ENCODE results near the gene KCNA3.

DNA sequence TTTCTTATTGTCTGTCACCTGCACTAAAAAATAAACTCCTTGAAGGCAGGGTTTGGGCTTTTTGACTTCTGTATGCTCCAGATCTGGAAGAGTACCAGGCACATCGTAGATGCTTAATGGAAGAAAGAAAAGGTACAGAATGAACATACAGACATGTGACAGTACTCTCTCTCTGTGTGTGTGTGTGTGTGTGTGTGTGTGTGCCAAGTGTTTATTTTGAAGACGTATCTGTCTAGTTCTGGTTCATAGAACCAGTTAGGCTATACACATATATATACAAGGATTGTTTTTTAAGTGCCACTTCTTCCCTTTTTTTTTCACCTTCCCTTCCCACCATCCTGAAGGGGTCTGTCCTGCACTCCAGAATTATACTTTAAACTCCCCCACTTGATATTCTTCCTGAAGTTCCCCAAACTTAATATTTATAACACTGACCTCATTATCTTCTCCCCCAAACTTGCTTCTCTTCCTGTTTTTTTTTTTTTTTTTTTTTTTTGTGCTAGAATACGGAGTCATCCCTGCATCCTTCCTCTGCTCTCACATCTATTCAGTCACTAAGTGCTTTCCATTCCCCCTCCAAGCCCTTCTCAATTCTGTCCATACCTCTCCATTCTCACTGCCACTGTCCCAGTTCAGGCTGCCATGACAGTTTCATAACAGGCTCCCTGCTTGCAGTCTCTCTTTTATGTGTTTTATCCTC lies 5.4 kb upstream of the KCNA3 start:
- TF ChIP-seq, protein P1, sequence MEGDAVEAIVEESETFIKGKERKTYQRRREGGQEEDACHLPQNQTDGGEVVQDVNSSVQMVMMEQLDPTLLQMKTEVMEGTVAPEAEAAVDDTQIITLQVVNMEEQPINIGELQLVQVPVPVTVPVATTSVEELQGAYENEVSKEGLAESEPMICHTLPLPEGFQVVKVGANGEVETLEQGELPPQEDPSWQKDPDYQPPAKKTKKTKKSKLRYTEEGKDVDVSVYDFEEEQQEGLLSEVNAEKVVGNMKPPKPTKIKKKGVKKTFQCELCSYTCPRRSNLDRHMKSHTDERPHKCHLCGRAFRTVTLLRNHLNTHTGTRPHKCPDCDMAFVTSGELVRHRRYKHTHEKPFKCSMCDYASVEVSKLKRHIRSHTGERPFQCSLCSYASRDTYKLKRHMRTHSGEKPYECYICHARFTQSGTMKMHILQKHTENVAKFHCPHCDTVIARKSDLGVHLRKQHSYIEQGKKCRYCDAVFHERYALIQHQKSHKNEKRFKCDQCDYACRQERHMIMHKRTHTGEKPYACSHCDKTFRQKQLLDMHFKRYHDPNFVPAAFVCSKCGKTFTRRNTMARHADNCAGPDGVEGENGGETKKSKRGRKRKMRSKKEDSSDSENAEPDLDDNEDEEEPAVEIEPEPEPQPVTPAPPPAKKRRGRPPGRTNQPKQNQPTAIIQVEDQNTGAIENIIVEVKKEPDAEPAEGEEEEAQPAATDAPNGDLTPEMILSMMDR (conservative IDR thresholded peaks at IDR 0.05) = no peak
- no peak for TF ChIP-seq EZH2 (IDR thresholded peaks at IDR 0.05; ENCODE audit: low read depth)

All from PC-9 (cell line).